Measurements from ENCODE around the gene PLA2G4A.

DNA sequence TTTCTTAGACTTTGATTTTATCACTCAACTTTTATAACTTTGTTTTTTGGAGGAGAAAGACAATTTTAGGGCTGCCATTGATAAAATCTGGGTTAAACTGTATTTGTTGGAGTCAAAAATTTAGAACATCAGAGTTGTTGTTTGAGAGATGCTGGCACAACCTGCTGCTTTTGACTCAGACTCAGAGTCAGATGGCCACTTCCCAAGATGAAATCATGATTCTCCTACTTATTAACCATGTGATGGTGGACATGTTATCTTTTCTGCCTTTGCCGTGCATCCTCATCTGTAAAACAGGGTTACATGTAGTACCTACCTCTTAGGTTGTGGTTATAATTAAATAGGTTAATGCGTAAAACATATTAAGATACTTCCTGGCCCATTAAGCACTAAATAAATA, 71.2 kb downstream of the PLA2G4A start:
- no peak for TF ChIP-seq POLR2A (IDR thresholded peaks at IDR 0.05; ENCODE audit: low read length)
- TF ChIP-seq GATA1 (IDR thresholded peaks at IDR 0.05; ENCODE audit: low read depth, low read length), result no peak

Data from erythroblast (primary cell).